ENCODE results near the gene MECP2. TPM values are rescaled to one million over a fixed set of nuclear protein-coding genes. Genes with fewer than 3 reads are reported as not detected.

Gene MECP2
- total and polyA plus RNA-seq, 2 donors (not counting 1 experiment from before 2014, with no cell fraction given): 20.0 to 122 TPM

GRCh38 chrX:154025230-154025629, 72.3 kb downstream of the MECP2 start:
- Histone ChIP-seq H4K20me1 (ENCODE audit: control insufficient read depth, insufficient read depth, low read length, poor library complexity, severe bottlenecking) (no peaks in the 10 kb centered on the region), H3K4me1 (ENCODE audit: control insufficient read depth in 2 of 2, insufficient read depth in 2 of 2, low read length in 2 of 2) (peaks cover 6 to 8% of the 10 kb centered on the region in 2 donors), H3K79me2 (ENCODE audit: control insufficient read depth, insufficient read depth, low read length) (peaks cover 5% of the 10 kb centered on the region), H2AFZ (ENCODE audit: insufficient read depth, low read depth, low read length, poor library complexity, severe bottlenecking) (no peak overlapping the region), H3K4me3 (ENCODE audit: control extremely low read depth in 1 of 5, extremely low read depth in 1 of 5, insufficient read depth in 1 of 5, low read depth in 2 of 5, low read length in 4 of 5) (no peak overlapping the region), H3K36me3 (replicated peaks in 1 of 2; ENCODE audit: control extremely low read depth in 1 of 2, control insufficient read depth in 1 of 2, extremely low read depth in 1 of 2, insufficient read depth in 2 of 2, low read length in 1 of 2) (peaks cover 0 to 19% of the 10 kb centered on the region in 2 experiments), H3K27me3 (replicated peaks in 1 of 4; ENCODE audit: control extremely low read depth in 1 of 4, control insufficient read depth in 3 of 4, insufficient read depth in 4 of 4, low read length in 3 of 4) (no peaks in the 10 kb centered on the region), H3K9me3 (ENCODE audit: control extremely low read depth in 1 of 3, control insufficient read depth in 2 of 3, insufficient read depth in 1 of 3, low read length in 2 of 3) (no peaks in the 10 kb centered on the region), H3K9ac (ENCODE audit: low read length) (no peak overlapping the region), H3K4me2 (replicated peaks; ENCODE audit: low read depth, low read length, poor library complexity, severe bottlenecking) (no peak overlapping the region), H3K27ac (ENCODE audit: low read length in 2 of 2) (no peak overlapping the region)
- POLR2A ChIA-PET: no interaction called here
- Mint-ChIP-seq H3K9me3 (ENCODE audit: insufficient read depth) (no peaks in the 10 kb centered on the region), H3K4me1 (peaks cover 4% of the 10 kb centered on the region), H3K4me3 (no peak overlapping the region), H3K27me3 (no peaks in the 10 kb centered on the region), H3K27ac (no peak overlapping the region)
- CTCF ChIA-PET: no interaction called here
- DNase-seq: no peak
- intact Hi-C loops (cut with micrococcal nuclease): no loop called here
- WGBS (ENCODE audit: insufficient coverage): no CpG with 5 or more reads among the region's 8 CpGs
- no peak for ATAC-seq (ENCODE audit: low read depth)
- TF ChIP-seq, protein P1, sequence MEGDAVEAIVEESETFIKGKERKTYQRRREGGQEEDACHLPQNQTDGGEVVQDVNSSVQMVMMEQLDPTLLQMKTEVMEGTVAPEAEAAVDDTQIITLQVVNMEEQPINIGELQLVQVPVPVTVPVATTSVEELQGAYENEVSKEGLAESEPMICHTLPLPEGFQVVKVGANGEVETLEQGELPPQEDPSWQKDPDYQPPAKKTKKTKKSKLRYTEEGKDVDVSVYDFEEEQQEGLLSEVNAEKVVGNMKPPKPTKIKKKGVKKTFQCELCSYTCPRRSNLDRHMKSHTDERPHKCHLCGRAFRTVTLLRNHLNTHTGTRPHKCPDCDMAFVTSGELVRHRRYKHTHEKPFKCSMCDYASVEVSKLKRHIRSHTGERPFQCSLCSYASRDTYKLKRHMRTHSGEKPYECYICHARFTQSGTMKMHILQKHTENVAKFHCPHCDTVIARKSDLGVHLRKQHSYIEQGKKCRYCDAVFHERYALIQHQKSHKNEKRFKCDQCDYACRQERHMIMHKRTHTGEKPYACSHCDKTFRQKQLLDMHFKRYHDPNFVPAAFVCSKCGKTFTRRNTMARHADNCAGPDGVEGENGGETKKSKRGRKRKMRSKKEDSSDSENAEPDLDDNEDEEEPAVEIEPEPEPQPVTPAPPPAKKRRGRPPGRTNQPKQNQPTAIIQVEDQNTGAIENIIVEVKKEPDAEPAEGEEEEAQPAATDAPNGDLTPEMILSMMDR (IDR thresholded peaks at IDR 0.05): no peak
- no peak for TF ChIP-seq EZH2 (IDR thresholded peaks at IDR 0.05; ENCODE audit: borderline replicate concordance, insufficient read depth, low read depth, low read length, poor library complexity, severe bottlenecking)

DNA sequence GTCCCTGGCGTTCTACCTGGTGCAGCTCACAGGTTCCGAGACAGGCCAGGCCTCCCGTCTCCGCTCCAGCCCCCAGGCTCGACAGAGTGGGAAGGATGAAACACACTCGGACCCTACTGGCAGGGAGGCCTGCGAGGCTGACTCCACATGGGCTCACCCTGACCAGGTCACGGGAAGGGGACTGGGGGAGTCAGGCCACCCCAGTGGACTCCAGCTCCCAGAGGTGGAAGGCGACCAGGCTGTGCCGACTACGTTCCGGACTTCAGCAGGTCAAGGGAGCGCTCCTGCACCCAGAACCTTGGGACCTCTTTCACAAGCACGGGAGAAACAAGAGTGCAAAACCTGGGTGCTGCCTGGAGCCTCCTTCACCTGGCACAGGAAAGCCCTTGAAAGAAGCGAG, 73.2 kb downstream of the MECP2 start:
- TF ChIP-seq, protein P1 (IDR thresholded peaks at IDR 0.05): no peak
- no peak for TF ChIP-seq EZH2 (IDR thresholded peaks at IDR 0.05; ENCODE audit: borderline replicate concordance, insufficient read depth, low read depth, low read length, poor library complexity, severe bottlenecking)

More for the DNA sequence above, 73.2 kb downstream of the MECP2 start:
- Histone ChIP-seq H3K9ac (ENCODE audit: low read length) (no peak overlapping the region), H3K4me2 (replicated peaks; ENCODE audit: low read depth, low read length, poor library complexity, severe bottlenecking) (no peak overlapping the region), H3K9me3 (ENCODE audit: control extremely low read depth in 1 of 3, control insufficient read depth in 2 of 3, insufficient read depth in 1 of 3, low read length in 2 of 3) (no peaks in the 10 kb centered on the region), H3K36me3 (replicated peaks in 1 of 2; ENCODE audit: control extremely low read depth in 1 of 2, control insufficient read depth in 1 of 2, extremely low read depth in 1 of 2, insufficient read depth in 2 of 2, low read length in 1 of 2) (peaks cover 0 to 19% of the 10 kb centered on the region in 2 experiments), H4K20me1 (ENCODE audit: control insufficient read depth, insufficient read depth, low read length, poor library complexity, severe bottlenecking) (no peaks in the 10 kb centered on the region), H3K4me3 (ENCODE audit: control extremely low read depth in 1 of 5, extremely low read depth in 1 of 5, insufficient read depth in 1 of 5, low read depth in 2 of 5, low read length in 4 of 5) (no peak overlapping the region), H3K79me2 (ENCODE audit: control insufficient read depth, insufficient read depth, low read length) (peaks cover 8% of the 10 kb centered on the region), H3K4me1 (ENCODE audit: control insufficient read depth in 2 of 2, insufficient read depth in 2 of 2, low read length in 2 of 2) (peaks cover 6 to 8% of the 10 kb centered on the region in 2 donors), H3K27me3 (replicated peaks in 1 of 4; ENCODE audit: control extremely low read depth in 1 of 4, control insufficient read depth in 3 of 4, insufficient read depth in 4 of 4, low read length in 3 of 4) (no peaks in the 10 kb centered on the region), H3K27ac (ENCODE audit: low read length in 2 of 2) (no peak overlapping the region), H2AFZ (ENCODE audit: insufficient read depth, low read depth, low read length, poor library complexity, severe bottlenecking) (no peak overlapping the region)
- intact Hi-C loops (cut with micrococcal nuclease): no loop called here
- CTCF ChIA-PET: no interaction called here
- no peak for ATAC-seq (ENCODE audit: low read depth)
- Mint-ChIP-seq H3K4me1 (peaks cover 5% of the 10 kb centered on the region), H3K27ac (no peak overlapping the region), H3K9me3 (ENCODE audit: insufficient read depth) (no peaks in the 10 kb centered on the region), H3K4me3 (no peak overlapping the region), H3K27me3 (no peaks in the 10 kb centered on the region)
- 99% methylated on average over 14 of the region's 15 CpGs for WGBS (ENCODE audit: insufficient coverage)
- DNase-seq: no peak
- POLR2A ChIA-PET: no interaction called here

Data from B cell (primary cell).